ENCODE measurements around the gene LENG9. TPM values are rescaled to one million over a fixed set of nuclear protein-coding genes. Genes with fewer than 3 reads are reported as not detected.
"Not testable (repeated sequence)": the region's sequence is repeated elsewhere in the genome, so short reads cannot be mapped to it uniquely, and the experiment has no call there.

The LENG9 gene
- total RNA-seq, 1 donor from 2014 or later: 2.2 TPM

- DNase-seq (ENCODE audit: low spot score): no peak
- no peak for ATAC-seq
Observed at GRCh38 chr19:54460230-54461005, 3.2 kb downstream of the LENG9 start.

GRCh38 chr19:54459282-54460229 lies 4.0 kb downstream of the LENG9 start:
- DNase-seq (ENCODE audit: low spot score) (no peak), ATAC-seq (no peak)

GRCh38 chr19:54458648-54459281 lies 4.8 kb downstream of the LENG9 start:
- ATAC-seq (no peak), DNase-seq (ENCODE audit: low spot score) (no peak)

- no peak for DNase-seq (ENCODE audit: low spot score)
- no peak for ATAC-seq
Observed at GRCh38 chr19:54457773-54458647, 5.6 kb downstream of the LENG9 start.

GRCh38 chr19:54456423-54457373 lies 6.9 kb downstream of the LENG9 start:
- ATAC-seq (no peak), DNase-seq (ENCODE audit: low spot score) (no peak)

- ATAC-seq (no peak), DNase-seq (ENCODE audit: low spot score) (no peak)
Observed at GRCh38 chr19:54455786-54456422, 7.7 kb downstream of the LENG9 start.

GRCh38 chr19:54454781-54455675 lies 8.6 kb downstream of the LENG9 start:
- no peak for DNase-seq (ENCODE audit: low spot score)
- no peak for ATAC-seq

- ATAC-seq (no peak), DNase-seq (ENCODE audit: low spot score) (no peak)
Observed at GRCh38 chr19:54453921-54454780, 9.4 kb downstream of the LENG9 start.

- DNase-seq (ENCODE audit: low spot score) (no peak), ATAC-seq (no peak)
Observed at GRCh38 chr19:54452626-54453025, 11.0 kb downstream of the LENG9 start.

- ATAC-seq: no peak
- no peak for DNase-seq (ENCODE audit: low spot score)
Observed at GRCh38 chr19:54451997-54452396, 11.6 kb downstream of the LENG9 start.

GRCh38 chr19:54451331-54451871 lies 12.2 kb downstream of the LENG9 start:
- ATAC-seq: no peak
- DNase-seq (ENCODE audit: low spot score): no peak

- no peak for ATAC-seq
- DNase-seq (ENCODE audit: low spot score): no peak
Observed at GRCh38 chr19:54449701-54450069, 13.9 kb downstream of the LENG9 start.

- ATAC-seq: peak; percentile 91
- peak; percentile 98 for DNase-seq (ENCODE audit: low spot score)
Observed at GRCh38 chr19:54448774-54449700, 14.5 kb downstream of the LENG9 start, which contains the start of gene LENG8. Gene LENG8, plus strand, starts transcription at chr19:54449199. Its CDS starts 2,146 bp downstream, at chr19:54451345.

- peak; percentile 66 for DNase-seq (ENCODE audit: low spot score)
- peak; percentile 50 for ATAC-seq
Observed at GRCh38 chr19:54448040-54448773, 15.4 kb downstream of the LENG9 start.

GRCh38 chr19:54446349-54446748 lies 17.2 kb downstream of the LENG9 start:
- ATAC-seq; DNase-seq (ENCODE audit: low spot score): not testable (repeated sequence)

Data from left lobe of liver (tissue), 2 donors.